GM19468 (cell line): Measurements from ENCODE around the gene IL7R.
"Not testable (repeated sequence)": the region's sequence is repeated elsewhere in the genome, so short reads cannot be mapped to it uniquely, and the experiment has no call there.

Experiments
- ATAC-seq: cut with Tn5 transposase; IDR thresholded peaks from one replicate; pipeline ENCODE4 v1.9.1; 2021; ENCODE audit warnings: mild to moderate bottlenecking, moderate library complexity, moderate number of reproducible peaks; ENCODE audit not compliant: unreplicated experiment; ENCODE audit errors: extremely low read depth

Gene IL7R

DNA sequence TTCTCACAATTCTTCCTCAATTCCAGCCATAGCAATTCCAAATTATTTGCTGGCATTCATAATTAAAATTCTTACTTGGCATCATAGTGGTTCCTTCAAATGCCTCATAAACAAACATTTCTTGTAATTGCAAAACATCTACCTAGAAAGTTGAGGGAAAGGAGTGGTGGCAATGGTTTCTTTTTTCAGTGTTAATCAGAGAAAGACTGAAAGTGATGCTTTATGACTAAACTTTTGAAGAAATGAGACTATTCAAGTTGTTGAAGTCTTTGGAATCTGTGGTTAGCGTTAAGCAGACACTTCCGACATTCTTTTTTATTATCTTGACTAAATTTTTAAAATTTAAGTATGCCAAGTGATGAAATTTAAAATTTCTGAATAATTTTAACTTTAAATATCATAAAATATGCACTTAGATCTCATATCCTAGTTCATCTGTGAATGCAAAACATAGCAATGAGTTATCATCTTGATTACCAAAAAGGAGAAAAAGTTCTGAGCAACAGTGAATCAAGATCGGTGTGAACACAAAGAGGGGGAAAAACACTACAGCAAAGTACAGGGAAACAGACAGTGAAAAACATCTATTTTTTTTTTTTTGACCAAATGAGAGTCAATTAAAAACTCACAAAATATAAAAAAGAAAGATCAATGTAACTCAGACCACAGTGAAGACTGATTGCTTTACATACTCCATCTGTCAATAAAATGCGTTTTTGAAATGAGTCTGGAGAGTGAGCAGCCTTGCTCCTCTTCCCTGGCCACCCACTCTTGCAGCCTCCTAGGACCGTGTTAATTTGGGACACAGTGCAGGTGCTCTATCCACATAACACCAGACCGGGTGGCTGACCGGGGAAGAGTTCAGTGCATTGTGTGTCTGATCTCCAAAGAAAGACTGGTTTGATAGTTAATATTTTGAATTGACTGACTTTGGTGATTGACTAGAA is 20.6 kb upstream of the IL7R start:
- no peak for ATAC-seq

DNA sequence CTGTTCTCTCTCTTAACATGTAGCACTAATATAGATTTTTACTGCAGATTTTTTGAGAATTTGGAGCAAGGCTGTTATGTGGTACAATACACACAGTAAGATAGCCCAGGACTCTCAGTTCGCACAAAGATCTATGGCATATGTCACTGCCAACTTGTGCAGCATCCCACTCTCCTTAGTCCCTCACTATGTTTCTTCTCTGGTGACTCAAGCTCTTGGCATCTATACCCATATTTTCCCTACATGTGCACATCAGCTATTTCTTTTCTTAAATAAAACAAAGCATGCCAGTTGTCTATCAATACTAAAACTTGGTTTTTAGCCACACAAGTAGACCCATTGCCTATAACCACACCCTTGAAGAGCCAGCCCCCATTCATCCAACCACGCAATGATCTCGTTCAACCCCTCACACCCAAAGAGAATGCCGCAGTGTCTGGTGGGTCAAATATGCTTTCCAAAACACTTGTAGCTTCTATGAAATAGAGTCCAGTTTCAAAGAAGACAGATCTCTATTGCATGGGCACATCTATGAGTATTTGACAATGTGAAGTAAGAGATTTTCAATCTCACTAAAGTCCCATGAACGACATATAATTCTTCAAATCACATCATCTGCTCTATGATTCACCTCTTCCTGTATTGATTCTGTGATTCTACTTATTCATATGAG is 18.2 kb upstream of the IL7R start:
- ATAC-seq = no peak

DNA sequence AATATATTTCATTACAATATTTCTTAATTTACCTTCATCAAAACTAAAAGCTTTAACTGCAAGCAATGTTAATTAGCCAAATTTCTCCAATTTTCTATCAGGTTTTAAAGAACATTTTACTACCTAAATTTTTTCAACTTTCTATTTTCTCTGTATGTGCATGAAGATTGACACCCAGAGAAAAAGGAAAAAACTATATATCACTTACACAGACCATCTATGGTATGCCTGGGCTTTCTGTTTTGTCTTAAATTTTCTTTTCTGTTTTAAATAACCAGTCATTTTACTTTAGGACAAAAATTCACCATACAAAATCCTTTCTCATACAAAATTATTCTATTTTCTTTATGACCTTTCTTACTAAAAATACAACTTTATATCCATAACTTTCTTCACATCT is 13.8 kb upstream of the IL7R start:
- ATAC-seq = no peak

DNA sequence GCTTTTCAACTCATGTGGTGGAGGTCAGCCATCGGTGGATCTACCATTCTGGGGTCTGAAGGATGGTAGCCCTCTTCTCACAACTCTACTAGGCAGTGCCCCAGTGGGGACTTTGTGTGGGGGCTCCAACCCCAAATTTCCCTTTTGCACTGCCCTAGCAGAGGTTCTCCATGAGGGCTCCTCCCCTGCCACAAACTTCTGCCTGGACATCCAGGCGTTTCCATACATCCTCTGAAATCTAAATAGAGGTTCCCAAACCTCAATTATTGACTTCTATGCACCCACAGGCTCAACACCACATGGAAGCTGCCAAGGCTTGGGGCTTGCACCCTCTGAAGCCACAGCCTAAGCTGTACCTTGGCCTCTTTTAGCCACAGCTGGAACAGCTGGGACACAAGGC is 11.2 kb upstream of the IL7R start:
- ATAC-seq = not testable (repeated sequence)

DNA sequence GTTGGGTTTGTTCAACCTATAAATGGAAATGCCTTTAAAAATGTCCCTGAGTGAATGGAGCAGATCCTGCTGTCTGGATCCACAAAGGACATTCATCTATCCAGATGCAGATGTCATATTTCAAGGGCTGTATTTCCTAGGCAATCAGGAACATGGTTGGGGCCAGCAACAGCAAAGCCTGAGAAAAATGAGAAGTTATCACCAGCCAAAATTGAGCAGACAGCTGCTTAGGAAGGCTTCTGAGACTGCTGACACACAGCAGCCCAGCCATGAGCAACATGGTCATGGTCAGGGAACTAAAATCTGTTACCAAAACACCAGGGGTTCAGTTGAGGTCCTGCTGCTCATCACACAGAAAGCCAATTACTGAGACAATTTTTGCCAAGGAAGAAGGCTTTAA is 9.2 kb upstream of the IL7R start:
- no peak for ATAC-seq

DNA sequence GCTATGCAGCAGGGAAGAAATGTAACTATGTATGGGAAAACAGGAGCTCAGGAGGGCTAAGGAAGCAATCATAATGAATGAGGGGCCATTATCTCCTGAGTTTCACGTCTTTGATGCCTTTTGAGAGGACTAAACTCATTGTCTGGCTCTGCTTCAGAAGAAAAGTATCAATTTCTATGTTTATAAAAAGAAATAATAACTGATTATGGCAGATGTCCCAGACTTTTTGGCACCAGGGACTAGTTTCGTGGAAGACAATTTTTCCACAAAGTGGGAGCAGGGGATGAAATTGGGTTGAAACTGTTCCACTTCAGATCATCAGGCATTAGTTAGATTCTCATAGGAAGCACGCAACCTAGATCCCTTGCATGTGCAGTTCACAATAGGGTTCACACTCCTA is 8.7 kb upstream of the IL7R start:
- no peak for ATAC-seq

DNA sequence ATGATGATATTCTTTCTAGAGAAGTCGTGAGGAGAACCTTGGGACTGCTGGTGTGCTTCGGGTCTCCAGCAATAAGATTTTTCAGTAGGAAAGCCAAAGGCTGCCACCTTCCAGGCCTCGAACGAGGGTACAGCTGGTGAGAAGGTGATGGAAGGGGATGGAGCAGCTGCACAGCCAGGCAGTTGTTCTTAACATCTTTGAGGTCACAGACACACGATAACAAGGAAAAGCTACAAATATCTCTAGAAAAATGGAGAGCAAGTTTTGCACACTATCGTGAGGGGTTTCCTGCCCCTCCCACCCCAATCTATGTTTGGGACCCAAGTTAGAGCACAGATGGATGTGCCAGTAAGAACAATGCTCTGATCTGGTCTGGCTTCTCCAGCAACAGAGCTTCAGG is 6.8 kb upstream of the IL7R start:
- no peak for ATAC-seq

DNA sequence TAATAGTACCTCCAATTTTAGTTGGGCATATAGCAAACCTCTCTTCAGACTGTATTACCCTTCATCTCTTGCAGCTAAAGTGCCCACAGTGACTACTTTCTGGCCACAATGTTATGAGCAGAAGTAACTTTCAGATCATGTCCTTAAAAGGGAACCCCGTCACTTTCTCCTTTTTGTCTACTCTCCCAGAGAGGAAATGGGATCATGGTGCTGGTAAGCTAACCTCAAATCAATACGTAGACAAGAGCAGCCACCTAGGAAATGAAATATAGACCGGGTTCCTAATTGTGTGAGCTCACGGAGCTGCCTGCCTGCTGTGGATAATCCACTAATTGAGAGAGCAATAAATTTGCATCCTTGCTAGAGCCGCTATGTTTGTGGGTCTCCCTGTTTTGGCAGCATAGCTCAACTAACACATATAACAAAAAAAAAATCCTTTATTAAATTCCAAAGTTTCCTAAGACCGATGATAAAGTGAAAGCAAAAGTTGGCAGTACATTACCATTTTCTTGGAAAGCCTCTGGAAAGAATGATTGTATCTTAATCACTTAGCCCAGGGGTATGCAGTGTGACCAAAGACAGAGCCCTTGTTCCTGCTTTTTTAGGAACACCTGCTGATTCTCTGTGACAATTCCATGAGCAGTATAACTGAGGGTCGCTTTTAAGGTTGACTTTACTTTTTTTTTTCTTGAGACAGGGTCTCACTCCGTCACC is 5.6 kb upstream of the IL7R start:
- no peak for ATAC-seq

DNA sequence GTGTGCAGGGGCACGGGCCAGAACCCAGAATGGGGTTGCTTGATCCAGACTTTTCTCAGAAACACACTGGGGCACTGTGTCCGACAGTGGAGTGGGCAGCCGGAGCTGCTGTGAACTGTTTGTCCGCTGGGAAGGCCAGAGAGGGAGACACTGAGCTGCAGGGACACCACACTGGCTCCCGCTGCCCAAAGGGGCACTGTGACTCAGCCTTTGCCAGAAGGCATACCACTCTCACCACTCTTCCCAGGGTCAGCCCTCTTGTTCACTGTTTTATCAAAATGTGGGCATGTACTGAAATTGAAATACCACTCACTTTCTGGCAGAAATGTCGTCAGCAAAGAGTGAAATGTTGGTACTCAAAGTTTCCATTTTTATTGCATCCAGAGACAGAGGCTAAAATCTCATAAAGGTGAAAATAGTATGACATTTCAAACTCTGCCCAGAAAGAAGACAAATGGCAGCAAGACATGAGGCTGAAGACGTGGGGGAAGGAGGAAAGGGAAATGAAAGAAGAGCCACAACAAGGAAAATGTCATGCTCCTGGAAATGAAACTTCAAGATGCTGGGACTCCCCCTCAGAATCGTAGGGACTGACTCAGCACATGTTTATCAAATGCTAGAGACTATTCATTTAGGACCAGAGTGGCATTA is 4.5 kb upstream of the IL7R start:
- no peak for ATAC-seq

DNA sequence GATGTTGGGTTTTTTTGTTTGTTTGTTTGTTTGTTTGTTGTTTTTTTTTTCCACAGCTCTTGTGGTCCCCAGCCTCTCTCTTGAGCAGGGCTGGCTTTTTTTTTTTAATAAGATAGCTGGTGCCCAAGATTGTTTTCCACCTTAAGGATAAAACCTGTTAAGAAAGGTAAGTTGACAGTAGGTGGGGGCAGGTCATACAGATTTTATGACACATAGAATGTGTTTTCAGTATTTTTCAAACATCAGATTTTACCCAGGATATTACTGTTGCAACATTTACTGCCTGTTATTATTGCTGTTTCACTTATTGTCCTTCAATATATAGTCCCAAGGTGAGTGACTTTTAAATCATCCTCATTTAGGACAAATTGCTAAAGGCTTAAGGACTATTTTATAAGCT is 3.9 kb upstream of the IL7R start:
- no peak for ATAC-seq

DNA sequence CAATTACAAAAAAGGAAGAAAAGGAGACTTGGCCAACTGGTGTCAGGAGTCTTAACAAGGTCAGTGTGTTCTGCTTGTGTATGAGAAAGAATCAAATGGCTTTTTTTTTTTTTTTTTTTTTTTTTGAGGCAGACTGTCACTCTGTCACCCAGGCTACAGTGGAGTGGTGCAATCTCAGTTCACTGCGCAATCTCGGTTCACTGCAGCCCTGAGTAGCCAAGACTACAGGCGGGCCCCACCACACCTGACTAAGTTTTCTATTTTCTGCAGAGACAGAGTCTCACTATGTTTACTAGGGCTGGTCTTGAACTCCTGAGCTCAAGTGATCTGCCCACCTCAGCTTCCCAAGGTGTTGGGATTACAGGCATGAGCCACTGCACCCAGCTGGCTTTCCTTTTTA is 3.1 kb upstream of the IL7R start:
- ATAC-seq = no peak

DNA sequence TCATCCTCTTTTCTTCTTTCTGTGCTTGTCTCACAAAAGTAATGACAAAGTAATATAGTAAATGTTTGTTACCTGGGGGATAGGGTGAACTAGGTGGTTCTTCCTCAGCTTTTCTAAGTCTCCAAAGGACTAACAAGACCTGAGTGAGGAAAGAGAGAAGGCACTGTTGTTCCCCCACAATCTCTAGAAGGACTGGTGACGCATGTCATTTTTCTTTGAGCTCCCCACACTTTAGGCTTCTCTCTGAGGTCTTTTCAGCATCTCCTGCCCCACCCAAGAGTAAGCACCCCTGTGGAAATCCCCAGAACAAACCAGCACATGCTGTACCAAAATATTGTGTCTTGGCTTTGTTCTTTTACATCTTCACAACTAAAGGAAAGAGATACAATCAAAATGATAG is 2.4 kb upstream of the IL7R start:
- ATAC-seq = no peak

DNA sequence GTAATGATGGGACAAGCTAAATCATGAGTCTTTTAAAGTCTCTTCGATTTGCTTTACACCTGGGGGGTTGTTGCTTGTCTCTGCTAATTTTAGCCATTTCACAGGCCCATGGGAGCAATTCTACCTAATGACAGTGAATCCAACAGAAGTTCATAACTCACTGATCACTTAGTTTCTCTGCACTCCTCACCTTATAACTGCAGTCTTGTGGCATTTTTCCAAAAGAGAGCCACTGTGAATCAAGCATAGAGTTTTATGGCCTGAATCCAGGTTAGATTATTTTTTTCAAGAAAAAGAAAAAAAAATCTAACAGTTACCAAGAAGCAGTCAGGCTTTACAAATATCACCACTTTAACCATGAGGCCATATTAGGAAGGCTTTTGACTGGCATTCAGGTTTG is 1.5 kb upstream of the IL7R start:
- ATAC-seq = no peak

DNA sequence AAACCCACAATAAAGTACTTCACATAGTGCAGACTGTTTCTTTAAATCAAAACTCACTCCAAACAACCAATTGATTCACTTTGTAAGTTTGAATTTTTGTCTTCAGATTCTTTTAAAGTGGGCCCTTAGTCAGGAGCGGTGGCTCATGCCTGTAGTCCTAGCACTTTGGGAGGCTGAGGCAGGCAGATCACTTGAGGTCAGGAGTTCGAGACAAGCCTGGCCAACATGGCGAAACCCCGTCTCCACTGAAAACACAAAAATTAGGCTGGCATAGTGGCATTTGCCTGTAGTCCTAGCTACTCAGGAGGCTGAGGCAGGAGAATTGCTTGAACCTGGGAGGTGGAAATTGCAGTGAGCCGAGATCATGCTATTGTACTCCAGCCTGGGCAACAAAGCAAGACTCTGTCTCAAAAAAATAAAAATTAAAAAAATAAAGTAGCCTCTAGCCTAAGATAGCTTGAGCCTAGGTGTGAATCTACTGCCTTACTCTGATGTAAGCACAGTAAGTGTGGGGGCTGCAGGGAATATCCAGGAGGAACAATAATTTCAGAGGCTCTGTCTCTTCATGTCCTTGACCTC is 416 bp upstream of the IL7R start:
- not testable (repeated sequence) for ATAC-seq

DNA sequence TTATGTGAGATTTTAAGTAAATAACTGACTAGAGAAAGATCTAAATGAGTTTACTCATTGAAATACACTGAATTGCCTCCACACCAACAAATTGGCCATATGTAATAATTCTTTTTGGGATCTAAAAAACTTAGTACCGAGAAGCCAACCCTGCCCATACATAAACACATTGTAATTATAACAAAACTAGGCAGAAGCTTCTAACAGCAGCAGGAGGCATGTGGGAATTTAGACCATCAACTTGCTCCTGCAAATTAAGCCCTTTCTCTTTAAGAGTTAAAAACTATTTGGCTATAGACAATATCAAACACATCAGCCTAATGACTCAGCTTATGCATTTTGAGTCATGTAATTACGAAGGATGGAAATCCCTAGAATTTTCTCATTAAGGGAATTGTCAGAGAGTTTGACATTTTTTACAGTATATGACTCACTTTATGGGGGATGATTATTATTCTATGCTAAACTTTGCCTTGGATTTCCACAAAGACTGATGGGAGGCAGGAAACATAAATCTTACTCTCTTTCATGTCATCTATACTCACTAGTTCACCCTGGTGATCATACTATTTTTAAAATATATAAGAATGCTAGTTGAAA is 1.0 kb downstream of the IL7R start:
- ATAC-seq = no peak

DNA sequence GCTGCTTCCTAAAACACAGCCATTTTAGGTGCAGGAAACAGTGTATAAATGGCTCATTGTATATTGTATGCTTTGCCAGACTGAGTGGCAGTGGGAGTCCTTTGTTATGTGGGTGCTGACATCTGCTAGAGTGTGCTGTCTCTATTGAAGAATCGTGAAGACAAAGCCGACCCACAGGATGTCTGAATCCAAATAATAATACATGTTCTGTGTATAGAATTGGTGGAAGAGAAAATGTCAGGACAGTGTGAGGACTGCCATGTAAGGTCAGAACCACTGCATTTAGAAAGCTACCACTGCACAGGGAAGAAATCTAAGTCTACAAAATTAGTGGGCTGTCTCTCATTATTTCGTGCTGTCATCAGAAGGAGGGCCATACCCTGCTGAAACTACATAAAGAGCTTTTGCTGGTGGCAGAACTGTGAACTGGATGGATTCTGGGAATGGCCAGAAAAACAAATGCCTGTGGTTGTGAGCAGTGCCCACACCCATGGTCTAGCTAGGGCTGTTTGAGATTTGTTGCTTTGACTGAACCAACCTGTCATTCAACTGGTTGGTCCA is 2.5 kb downstream of the IL7R start:
- no peak for ATAC-seq

DNA sequence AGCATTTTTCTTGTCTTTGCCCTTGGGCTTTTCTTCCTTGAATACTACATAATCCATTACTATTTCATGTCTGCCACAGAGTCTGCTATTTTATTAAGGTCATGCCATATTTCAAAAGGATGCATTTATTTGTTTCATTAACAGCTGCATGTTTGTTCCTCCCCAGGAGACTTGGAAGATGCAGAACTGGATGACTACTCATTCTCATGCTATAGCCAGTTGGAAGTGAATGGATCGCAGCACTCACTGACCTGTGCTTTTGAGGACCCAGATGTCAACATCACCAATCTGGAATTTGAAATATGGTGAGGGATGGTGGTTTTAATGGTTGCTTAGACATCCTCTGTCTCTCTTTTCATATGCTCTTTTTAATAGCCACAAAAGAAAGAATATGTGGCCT is 4.0 kb downstream of the IL7R start:
- ATAC-seq = no peak

DNA sequence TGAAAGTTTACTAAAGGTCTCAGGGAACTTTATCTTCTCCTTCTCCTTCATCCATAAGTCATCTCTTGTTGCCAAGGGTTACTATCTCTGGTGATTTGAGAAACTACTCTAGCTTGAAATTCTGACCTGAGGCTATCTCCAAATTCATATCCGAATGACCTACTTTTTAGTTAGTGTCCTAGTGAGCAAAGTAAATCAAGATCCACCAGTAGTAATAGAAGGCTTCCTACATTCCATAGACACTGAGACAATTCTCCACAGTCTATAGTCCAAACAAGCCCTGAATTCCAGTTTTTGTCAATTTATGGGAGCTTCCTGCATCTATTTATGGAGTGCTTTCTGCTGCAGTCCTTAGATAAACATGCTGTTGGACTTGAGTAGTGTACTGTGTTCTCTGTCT is 5.0 kb downstream of the IL7R start:
- no peak for ATAC-seq

DNA sequence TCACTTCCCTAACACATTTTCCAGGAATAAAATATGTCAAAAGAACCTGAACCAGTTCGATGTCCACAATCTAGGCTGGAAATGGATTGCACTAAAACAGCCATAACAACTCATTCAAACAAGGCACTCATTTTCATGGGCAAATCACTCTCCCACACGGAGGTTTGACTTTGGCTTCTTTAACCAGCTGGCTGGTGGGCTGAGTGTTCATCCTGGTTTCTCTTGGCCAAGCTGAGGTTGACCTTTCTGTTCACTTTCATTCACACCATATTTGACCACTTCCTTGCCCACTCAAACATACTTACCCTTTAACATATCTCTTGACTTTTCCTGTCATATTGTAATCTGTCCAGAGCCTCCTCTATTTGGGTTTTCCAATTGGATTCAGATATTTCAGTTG is 5.4 kb downstream of the IL7R start:
- no peak for ATAC-seq

DNA sequence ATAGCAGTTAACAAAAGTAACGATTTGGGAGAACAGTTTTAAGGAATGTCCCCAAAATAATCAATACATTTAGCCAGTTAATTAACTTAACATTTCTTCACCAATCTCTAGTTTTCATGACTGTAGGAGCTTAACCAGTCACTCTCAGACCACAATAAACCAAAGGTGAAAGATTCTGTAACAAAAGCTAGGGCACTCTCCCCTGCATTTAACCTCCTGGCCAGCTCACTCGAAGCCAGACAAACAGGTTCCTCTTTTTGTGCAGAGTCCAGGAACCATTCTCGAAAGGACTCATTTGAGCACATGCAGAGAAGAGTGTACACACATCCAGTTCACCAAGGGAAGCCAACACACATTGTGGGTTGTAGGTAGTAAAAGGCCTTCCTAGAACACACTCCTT is 6.5 kb downstream of the IL7R start:
- no peak for ATAC-seq
